GM21423 (cell line): ENCODE data around the gene ACP4.
"Not testable (repeated sequence)": the region's sequence is repeated elsewhere in the genome, so short reads cannot be mapped to it uniquely, and the experiment has no call there.

Source experiments
- ATAC-seq: cut with Tn5 transposase; IDR thresholded peaks from one replicate; pipeline ENCODE4 v1.9.1; 2021; ENCODE audit warnings: mild to moderate bottlenecking, moderate library complexity; ENCODE audit not compliant: unreplicated experiment

ACP4 gene

GRCh38 chr19:50776131-50776530 lies 14.1 kb upstream of the ACP4 start:
- ATAC-seq, result no peak

GRCh38 chr19:50777261-50777660 lies 13.0 kb upstream of the ACP4 start:
- no peak for ATAC-seq

- no peak for ATAC-seq
These were observed 12.3 kb upstream of the ACP4 start for GRCh38 chr19:50777830-50778303.

- ATAC-seq, result no peak
These were observed 11.2 kb upstream of the ACP4 start for GRCh38 chr19:50778906-50779430.

- no peak for ATAC-seq
These were observed 10.4 kb upstream of the ACP4 start for GRCh38 chr19:50779504-50780457.

- ATAC-seq, result no peak
These were observed 9.3 kb upstream of the ACP4 start for GRCh38 chr19:50780753-50781435.

- ATAC-seq, result not testable (repeated sequence)
These were observed 6.4 kb upstream of the ACP4 start for GRCh38 chr19:50783848-50784152.

GRCh38 chr19:50784710-50785109 lies 5.5 kb upstream of the ACP4 start:
- ATAC-seq, result no peak

- ATAC-seq, result no peak
These were observed 4.9 kb upstream of the ACP4 start for GRCh38 chr19:50785329-50785728.

GRCh38 chr19:50790922-50791467 lies 780 bp downstream of the ACP4 start:
- ATAC-seq, result no peak

- ATAC-seq, result no peak
These were observed 1.5 kb downstream of the ACP4 start for GRCh38 chr19:50791594-50792271.

- ATAC-seq, result no peak
These were observed 2.3 kb downstream of the ACP4 start for GRCh38 chr19:50792272-50793250.

- no peak for ATAC-seq
These were observed 3.4 kb downstream of the ACP4 start for GRCh38 chr19:50793558-50794065.

- no peak for ATAC-seq
These were observed 4.1 kb downstream of the ACP4 start for GRCh38 chr19:50794074-50794875.

- no peak for ATAC-seq
These were observed 4.9 kb downstream of the ACP4 start for GRCh38 chr19:50794876-50795663.

GRCh38 chr19:50795664-50796073 lies 5.5 kb downstream of the ACP4 start:
- no peak for ATAC-seq

GRCh38 chr19:50796128-50796633 lies 6.0 kb downstream of the ACP4 start:
- no peak for ATAC-seq
